Fibroblast of peridontal ligament (primary cell): Measurements from ENCODE around the gene LRRC4.

Experiments
- DNase-seq: peaks from one replicate; pipeline ENCODE4 v3.0.0-alpha.2; 2010; ENCODE audit errors: extremely low read depth

Gene LRRC4

GRCh38 chr7:127979728-127980126, 51.5 kb downstream of the LRRC4 start:
- DNase-seq: no peak

DNA sequence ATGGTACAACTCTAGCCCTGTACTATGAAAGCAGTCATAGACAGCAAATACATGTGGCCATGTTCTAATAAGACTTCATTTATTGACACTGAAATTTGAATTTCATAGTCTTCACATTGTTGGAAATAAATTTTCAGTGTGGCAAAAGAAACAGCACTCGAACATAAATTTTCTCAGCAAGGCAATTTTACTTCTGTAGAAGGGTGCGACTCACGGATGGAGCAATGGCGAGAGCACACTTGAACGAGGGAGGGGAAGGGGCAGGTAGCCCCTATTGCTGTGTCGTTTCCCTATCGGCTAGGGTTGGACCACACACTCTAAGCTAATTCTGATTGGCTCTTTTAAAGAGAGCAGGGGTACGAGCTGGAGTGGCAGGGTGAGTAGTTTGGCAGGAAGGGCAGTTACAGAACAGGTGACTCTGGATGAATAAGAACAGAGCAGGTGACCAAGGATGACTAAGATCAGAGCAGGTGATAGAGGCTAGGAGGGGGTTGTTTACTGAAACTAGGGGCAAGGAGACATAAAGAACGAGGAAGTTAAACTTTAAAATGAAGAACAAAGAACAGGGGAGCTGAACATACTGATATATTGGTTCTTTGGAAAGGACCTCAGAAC, 52.0 kb downstream of the LRRC4 start:
- no peak for DNase-seq

GRCh38 chr7:127978421-127978820, 52.8 kb downstream of the LRRC4 start:
- no peak for DNase-seq
